Stromal cell of bone marrow (primary cell): Measurements from ENCODE around the gene KIAA1614.

Source experiments
- DNase-seq: peaks from one replicate; pipeline ENCODE4 v3.0.0-alpha.2; 2012; ENCODE audit warnings: low read depth

Gene KIAA1614

GRCh38 chr1:180924939-180925338, 12.2 kb downstream of the KIAA1614 start:
- no peak for DNase-seq

GRCh38 chr1:180925471-180926051, 12.9 kb downstream of the KIAA1614 start:
- DNase-seq, result no peak

- DNase-seq, result no peak
Measured at GRCh38 chr1:180926164-180926981, 13.7 kb downstream of the KIAA1614 start.

GRCh38 chr1:180927348-180927747, 14.7 kb downstream of the KIAA1614 start:
- DNase-seq, result no peak

- DNase-seq, result no peak
Measured at GRCh38 chr1:180927841-180928240, 15.1 kb downstream of the KIAA1614 start.

GRCh38 chr1:180928331-180929230, 15.9 kb downstream of the KIAA1614 start:
- no peak for DNase-seq

GRCh38 chr1:180929389-180929788, 16.7 kb downstream of the KIAA1614 start:
- no peak for DNase-seq

GRCh38 chr1:180930687-180931086, 18.0 kb downstream of the KIAA1614 start:
- no peak for DNase-seq

GRCh38 chr1:180931529-180931928, 18.8 kb downstream of the KIAA1614 start:
- no peak for DNase-seq

GRCh38 chr1:180932378-180932777, 19.7 kb downstream of the KIAA1614 start:
- no peak for DNase-seq

GRCh38 chr1:180933141-180933540, 20.4 kb downstream of the KIAA1614 start:
- no peak for DNase-seq

- DNase-seq, result no peak
Measured at GRCh38 chr1:180934563-180934962, 21.9 kb downstream of the KIAA1614 start.

GRCh38 chr1:180935326-180936109, 22.8 kb downstream of the KIAA1614 start:
- no peak for DNase-seq

- DNase-seq, result no peak
Measured at GRCh38 chr1:180936110-180937011, 23.7 kb downstream of the KIAA1614 start.

- no peak for DNase-seq
Measured at GRCh38 chr1:180937012-180937372, 24.3 kb downstream of the KIAA1614 start.

GRCh38 chr1:180937624-180938225, 25.0 kb downstream of the KIAA1614 start:
- no peak for DNase-seq

GRCh38 chr1:180939073-180939710, 26.5 kb downstream of the KIAA1614 start:
- DNase-seq, result no peak

GRCh38 chr1:180939711-180940103, 27.0 kb downstream of the KIAA1614 start:
- no peak for DNase-seq

GRCh38 chr1:180940445-180940844, 27.7 kb downstream of the KIAA1614 start:
- no peak for DNase-seq
